ENCODE measurements around the gene SELENOK.

DNA sequence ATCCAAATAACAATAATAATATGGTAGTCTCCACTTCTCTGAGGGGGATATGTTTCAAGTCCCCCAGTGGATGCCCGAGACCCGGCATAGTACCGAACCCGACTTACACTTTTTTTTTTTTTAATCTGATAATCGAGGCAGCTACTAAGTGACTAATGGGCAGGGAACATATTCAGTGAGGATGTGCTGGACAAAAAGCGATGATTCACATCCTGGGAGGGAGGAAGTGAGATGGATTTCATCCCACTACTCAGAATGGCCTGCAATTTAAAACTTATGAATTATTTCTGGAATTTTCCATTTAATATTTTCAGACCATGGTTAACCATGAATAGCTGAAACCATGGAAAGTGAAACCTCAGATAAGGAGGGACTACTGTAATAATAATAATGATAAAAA lies 49.5 kb upstream of the SELENOK start:
- TF ChIP-seq CTCF (IDR thresholded peaks at IDR 0.05): no peak
- TF ChIP-seq POLR2A (IDR thresholded peaks at IDR 0.05): no peak
